PC-9 (cell line): ENCODE results near the gene IGF2R. TPM values are rescaled to one million over a fixed set of nuclear protein-coding genes. Genes with fewer than 3 reads are reported as not detected.

Experiments used
- BruUV-seq: library from RNA; stranded (reverse); fragments of 400-500 nt; replicated peaks from 2 replicates; lab custom pipeline; 2021; lab: Mats Ljungman, UMichigan
- CTCF ChIA-PET: fragments of 300-600 bp; sonication (Branson Sonifier 250); formaldehyde crosslinking; loops from one replicate; lab custom pipeline; 2022; ENCODE audit warnings: antibody characterized with exemption; lab: Charles Lee
- POLR2A ChIA-PET: fragments of 300-600 bp; sonication (Branson Sonifier 250); formaldehyde crosslinking; loops from one replicate; lab custom pipeline; 2022; ENCODE audit warnings: antibody characterized with exemption; ENCODE audit not compliant: unreplicated experiment; lab: Charles Lee
- DNase-seq, 2 experiments: peaks; one replicate each; pipeline versions ENCODE4 v3.0.0 to v3.0.0-alpha.2; 2015 to 2022; ENCODE audit warnings: mixed read lengths in 1 of 2
- H2AFZ ChIP-seq: fragments of 200-600 bp; sonication (generic); 2 replicates; pipeline ENCODE4 v1.8.1; 2017; ENCODE audit warnings: antibody characterized with exemption
- H3F3A ChIP-seq: fragments of 200-600 bp; sonication (generic); 2 replicates; pipeline ENCODE4 v1.8.1; 2017; ENCODE audit warnings: antibody characterized with exemption, mild to moderate bottlenecking, low read depth; ENCODE audit not compliant: insufficient read depth
- H3K27ac ChIP-seq: fragments of 200-600 bp; sonication (generic); 2 replicates; pipeline ENCODE4 v1.6.1; 2016; ENCODE audit warnings: mixed run types
- H3K27me3 ChIP-seq: fragments of 200-600 bp; sonication (generic); 2 replicates; pipeline ENCODE4 v1.6.1; 2016; ENCODE audit warnings: low read depth, mixed run types; ENCODE audit not compliant: insufficient read depth
- H3K36me3 ChIP-seq: fragments of 200-600 bp; sonication (generic); 2 replicates; pipeline ENCODE4 v1.6.1; 2016; ENCODE audit warnings: low read depth, mixed run types
- H3K4me1 ChIP-seq: fragments of 200-600 bp; sonication (generic); replicated peaks from 2 replicates; pipeline ENCODE4 v1.6.1; 2016; ENCODE audit warnings: mixed run types; ENCODE audit not compliant: insufficient read depth
- H3K4me2 ChIP-seq: fragments of 200-600 bp; sonication (generic); 2 replicates; pipeline ENCODE4 v1.6.1; 2017; ENCODE audit warnings: mixed run types
- H3K4me3 ChIP-seq: fragments of 200-600 bp; sonication (generic); 2 replicates; pipeline ENCODE4 v1.6.1; 2016; ENCODE audit warnings: mixed run types
- H3K79me2 ChIP-seq: fragments of 200-600 bp; sonication (generic); 2 replicates; pipeline ENCODE4 v1.6.1; 2017; ENCODE audit warnings: low read depth, mixed run types
- H3K9me2 ChIP-seq: fragments of 200-600 bp; sonication (generic); 2 replicates; pipeline ENCODE4 v1.8.1; 2017; ENCODE audit warnings: mild to moderate bottlenecking; ENCODE audit not compliant: insufficient read depth
- H3K9me3 ChIP-seq: fragments of 200-600 bp; sonication (generic); 2 replicates; pipeline ENCODE4 v1.8.1; 2016; ENCODE audit warnings: low read depth; ENCODE audit not compliant: insufficient read depth
- H4K20me1 ChIP-seq: fragments of 200-600 bp; sonication (generic); 2 replicates; pipeline ENCODE4 v1.8.1; 2017; ENCODE audit not compliant: insufficient read depth
- CTCF ChIP-seq: fragments of 200-600 bp; sonication (generic); conservative IDR thresholded peaks from 2 replicates; pipeline ENCODE4 v1.6.1; 2017; ENCODE audit warnings: mixed run types, antibody characterized with exemption, mild to moderate bottlenecking, moderate library complexity
- EZH2 ChIP-seq: fragments of 200-600 bp; sonication (generic); IDR thresholded peaks from 2 replicates; pipeline ENCODE4 v1.8.0; 2017; ENCODE audit warnings: antibody characterized with exemption, low read depth
- intact Hi-C: fragments of 100-400 bp; cut with micrococcal nuclease; formaldehyde crosslinking; loops from one replicate; pipeline ENCODE4 v1.10.0; 2022; ENCODE audit not compliant: unreplicated experiment
- total RNA-seq: library from RNA; stranded (reverse); gene quantifications from 2 replicates; pipeline ENCODE4 v1.2.3, GENCODE V29; 2021

The IGF2R gene
- total RNA-seq, 1 experiment from 2014 or later, result 53.1 TPM

DNA sequence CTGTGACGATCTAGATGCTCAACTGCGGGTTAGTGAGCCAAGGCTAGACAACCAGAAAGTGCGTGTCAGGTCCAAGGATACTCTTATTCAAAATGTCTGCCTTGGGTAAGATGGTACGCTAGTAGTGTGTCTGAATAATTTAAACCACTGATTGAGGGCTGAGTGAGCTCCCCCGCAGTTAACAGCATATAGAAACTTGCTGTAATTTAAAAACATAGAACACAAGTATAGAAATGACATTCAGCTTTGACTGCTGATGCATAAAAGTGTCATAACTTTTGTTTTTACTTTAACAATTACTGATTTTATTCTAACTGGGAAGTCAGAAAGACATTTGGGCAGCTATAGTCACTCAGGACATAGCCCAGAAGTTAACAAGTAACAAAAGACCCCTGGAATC is 107.1 kb downstream of the IGF2R start:
- BruUV-seq, result no TSS peak

DNA sequence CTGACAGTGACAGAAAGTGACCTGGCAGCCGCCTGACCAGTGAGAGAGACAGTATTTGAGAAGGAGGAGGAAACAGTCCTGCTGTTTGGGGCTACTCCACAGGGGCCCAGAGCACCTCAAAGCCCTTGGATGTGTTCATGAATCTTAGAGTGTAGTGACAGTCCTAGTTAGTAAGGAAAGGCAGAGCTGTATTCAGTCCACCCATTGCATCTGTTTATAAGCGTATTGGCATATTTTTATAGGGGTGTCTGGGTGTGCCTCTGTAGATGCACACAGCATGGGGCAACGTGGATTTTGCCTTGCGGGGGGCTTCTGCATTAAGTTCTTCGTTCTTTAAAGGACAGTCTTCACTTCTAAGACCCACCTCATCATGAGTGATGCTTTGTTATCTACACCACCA is 108.1 kb downstream of the IGF2R start:
- Histone ChIP-seq H3K9me3 (no peaks in the 10 kb centered on the region), H3K4me2 (no peak overlapping the region), H3K4me3 (no peak overlapping the region), H3K79me2 (no peaks in the 10 kb centered on the region), H3K36me3 (no peaks in the 10 kb centered on the region), H4K20me1 (no peaks in the 10 kb centered on the region), H3K4me1 (no peaks in the 10 kb centered on the region), H3F3A (no peaks in the 10 kb centered on the region), H3K27me3 (no peaks in the 10 kb centered on the region), H3K27ac (no peak overlapping the region), H2AFZ (no peak overlapping the region), H3K9me2 (no peaks in the 10 kb centered on the region)
- no TSS peak for BruUV-seq
- intact Hi-C loops, result no loop called here
- DNase-seq, result no peak
- ChIA-PET POLR2A (no interaction called here), CTCF (interaction anchor here (0.6 kb wide), 1 partner anchor 111 kb away, joined by 3 read pairs; no protein-coding TSS in a partner anchor)
- TF ChIP-seq EZH2 (no peak), CTCF (no peak)

More for the DNA sequence above, 107.1 kb downstream of the IGF2R start:
- DNase-seq, result no peak
- Histone ChIP-seq H2AFZ (no peak overlapping the region), H3F3A (no peaks in the 10 kb centered on the region), H3K4me3 (no peak overlapping the region), H3K36me3 (no peaks in the 10 kb centered on the region), H3K9me3 (no peaks in the 10 kb centered on the region), H3K79me2 (no peaks in the 10 kb centered on the region), H3K4me2 (no peak overlapping the region), H3K27ac (no peak overlapping the region), H3K27me3 (no peaks in the 10 kb centered on the region), H4K20me1 (no peaks in the 10 kb centered on the region), H3K4me1 (no peaks in the 10 kb centered on the region), H3K9me2 (no peaks in the 10 kb centered on the region)
- TF ChIP-seq CTCF, result no peak
- no peak for TF ChIP-seq EZH2
- CTCF ChIA-PET, result no interaction called here
- POLR2A ChIA-PET, result no interaction called here
- intact Hi-C loops, result no loop called here

GRCh38 chr6:160077526-160077925 is 108.6 kb downstream of the IGF2R start:
- H3K9me3 ChIP-seq, result no peaks in the 10 kb centered on the region
- DNase-seq, result no peak
- intact Hi-C loops, result no loop called here
- H2AFZ ChIP-seq, result no peak overlapping the region
- POLR2A ChIA-PET, result no interaction called here
- no peaks in the 10 kb centered on the region for H3K79me2 ChIP-seq
- H3K4me2 ChIP-seq, result no peak overlapping the region
- H4K20me1 ChIP-seq, result no peaks in the 10 kb centered on the region
- H3K27me3 ChIP-seq, result no peaks in the 10 kb centered on the region
- H3K27ac ChIP-seq, result no peak overlapping the region
- no peaks in the 10 kb centered on the region for H3K9me2 ChIP-seq
- no peak overlapping the region for H3K4me3 ChIP-seq
- no peaks in the 10 kb centered on the region for H3F3A ChIP-seq
- H3K36me3 ChIP-seq, result no peaks in the 10 kb centered on the region
- TF ChIP-seq EZH2, result no peak
- TF ChIP-seq CTCF, result no peak
- H3K4me1 ChIP-seq, result no peaks in the 10 kb centered on the region
- CTCF ChIA-PET, result interaction anchor here (0.6 kb wide), 1 partner anchor 112 kb away, joined by 3 read pairs; no protein-coding TSS in a partner anchor
- no TSS peak for BruUV-seq
